Measurements from ENCODE around the gene XPC. TPM values are rescaled to one million over a fixed set of nuclear protein-coding genes. Genes with fewer than 3 reads are reported as not detected.

Gene XPC
- total and polyA plus RNA-seq, 2 donors (not counting 3 experiments of a cell fraction or from before 2014, with no cell fraction given), result 11.9 to 36.8 TPM

GRCh38 chr3:14157951-14158350, 20.4 kb downstream of the XPC start:
- BruUV-seq (replicated peaks), result no TSS peak
- Histone ChIP-seq H3K79me2 (ENCODE audit: control insufficient read depth, insufficient read depth, low read length) (no peaks in the 10 kb centered on the region), H3K9ac (replicated peaks; ENCODE audit: extremely low read depth, insufficient read depth, low read length) (no peak overlapping the region), H3K4me1 (ENCODE audit: control insufficient read depth, extremely low read depth, insufficient read depth, low read length) (peaks cover 2% of the 10 kb centered on the region), H3K27me3 (ENCODE audit: control insufficient read depth in 2 of 2, insufficient read depth in 2 of 2, low read length in 2 of 2) (no peaks in the 10 kb centered on the region), H3K27ac (ENCODE audit: insufficient read depth, low read depth, low read length) (no peak overlapping the region), H4K20me1 (replicated peaks; ENCODE audit: control insufficient read depth, extremely low read depth, insufficient read depth, low read length) (no peaks in the 10 kb centered on the region), H3K9me3 (replicated peaks; ENCODE audit: control insufficient read depth, insufficient read depth, low read length) (peaks cover 3% of the 10 kb centered on the region), H3K36me3 (ENCODE audit: control insufficient read depth in 2 of 2, extremely low read depth in 1 of 2, insufficient read depth in 2 of 2, low read length in 2 of 2) (peaks cover 33% of the 10 kb centered on the region in 2 experiments), H3K9me1 (replicated peaks; ENCODE audit: control insufficient read depth, extremely low read depth, insufficient read depth, low read length) (no peaks in the 10 kb centered on the region), H2AFZ (ENCODE audit: low read depth, low read length) (no peak overlapping the region), H3K4me2 (ENCODE audit: insufficient read depth, low read length) (no peak overlapping the region), H3K4me3 (replicated peaks in 1 of 3; ENCODE audit: insufficient read depth in 1 of 3, low read depth in 1 of 3, low read length in 3 of 3) (no peak overlapping the region)
- TF ChIP-seq, protein P1, sequence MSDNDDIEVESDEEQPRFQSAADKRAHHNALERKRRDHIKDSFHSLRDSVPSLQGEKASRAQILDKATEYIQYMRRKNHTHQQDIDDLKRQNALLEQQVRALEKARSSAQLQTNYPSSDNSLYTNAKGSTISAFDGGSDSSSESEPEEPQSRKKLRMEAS (IDR thresholded peaks at IDR 0.05; ENCODE audit: insufficient read depth, insufficient read length), result no peak
- TF ChIP-seq GATA2 (IDR thresholded peaks at IDR 0.05; ENCODE audit: insufficient read depth, insufficient read length, low read depth, low read length) (no peak), POLR2AphosphoS5 (IDR thresholded peaks at IDR 0.05; ENCODE audit: insufficient read depth, low read depth, low read length) (no peak), EZH2 (IDR thresholded peaks at IDR 0.05; ENCODE audit: borderline replicate concordance, low read depth, low read length, severe bottlenecking) (no peak), MYC (IDR thresholded peaks at IDR 0.05; ENCODE audit: low read depth, low read length) (no peak), POLR2A (IDR thresholded peaks at IDR 0.05; ENCODE audit: low read depth, low read length) (no peak), JUN (IDR thresholded peaks at IDR 0.05; ENCODE audit: borderline replicate concordance, insufficient read depth, insufficient read length, low read depth) (no peak), FOS (IDR thresholded peaks at IDR 0.05; ENCODE audit: borderline replicate concordance, insufficient read depth, low read length) (no peak)
- TF ChIP-seq, protein P2, sequence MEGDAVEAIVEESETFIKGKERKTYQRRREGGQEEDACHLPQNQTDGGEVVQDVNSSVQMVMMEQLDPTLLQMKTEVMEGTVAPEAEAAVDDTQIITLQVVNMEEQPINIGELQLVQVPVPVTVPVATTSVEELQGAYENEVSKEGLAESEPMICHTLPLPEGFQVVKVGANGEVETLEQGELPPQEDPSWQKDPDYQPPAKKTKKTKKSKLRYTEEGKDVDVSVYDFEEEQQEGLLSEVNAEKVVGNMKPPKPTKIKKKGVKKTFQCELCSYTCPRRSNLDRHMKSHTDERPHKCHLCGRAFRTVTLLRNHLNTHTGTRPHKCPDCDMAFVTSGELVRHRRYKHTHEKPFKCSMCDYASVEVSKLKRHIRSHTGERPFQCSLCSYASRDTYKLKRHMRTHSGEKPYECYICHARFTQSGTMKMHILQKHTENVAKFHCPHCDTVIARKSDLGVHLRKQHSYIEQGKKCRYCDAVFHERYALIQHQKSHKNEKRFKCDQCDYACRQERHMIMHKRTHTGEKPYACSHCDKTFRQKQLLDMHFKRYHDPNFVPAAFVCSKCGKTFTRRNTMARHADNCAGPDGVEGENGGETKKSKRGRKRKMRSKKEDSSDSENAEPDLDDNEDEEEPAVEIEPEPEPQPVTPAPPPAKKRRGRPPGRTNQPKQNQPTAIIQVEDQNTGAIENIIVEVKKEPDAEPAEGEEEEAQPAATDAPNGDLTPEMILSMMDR (IDR thresholded peaks at IDR 0.05; ENCODE audit: extremely low read depth in 1 of 2, insufficient read depth in 1 of 2, low read depth in 1 of 2, low read length in 2 of 2), result no peak
- POLR2A ChIA-PET, result no interaction called here
- intact Hi-C loops (cut with micrococcal nuclease) (no loop called here), dilution Hi-C loops (cut with MboI; ENCODE audit: extremely low pct_ligation_motif_present, low sequenced_read_pairs) (no loop called here)
- DNase-seq (ENCODE audit: low read depth, low spot score) (no peak), FAIRE-seq (no peak)
- CTCF ChIA-PET, result no interaction called here

Data from endothelial cell of umbilical vein (primary cell).